Lower leg skin (tissue), 4 donors: Measurements from ENCODE around the gene SLC30A3. TPM values are rescaled to one million over a fixed set of nuclear protein-coding genes. Genes with fewer than 3 reads are reported as not detected.

Source experiments
- DNase-seq, 2 donors: peaks; one replicate each; pipeline ENCODE4 v3.0.0-alpha.2; 2019; ENCODE audit warnings: low spot score in 2 of 2
- H3K4me3 ChIP-seq: fragments of 200-600 bp; sonication (generic); 2 replicates; pipeline ENCODE4 v1.5.1; 2017; ENCODE audit warnings: mild to moderate bottlenecking, low read depth; ENCODE audit not compliant: poor library complexity, severe bottlenecking
- POLR2A ChIP-seq, 2 donors: fragments of 450-650 bp; IDR thresholded peaks; one replicate each; pipeline ENCODE4 v1.6.1; 2016 to 2017; ENCODE audit warnings: antibody characterized with exemption in 2 of 2, mild to moderate bottlenecking in 1 of 2, moderate library complexity in 1 of 2
- WGBS, 2 donors: methylation state at CpG; one replicate each; pipeline ENCODE4 v1.1.5; 2018; 5-methylcytosine and 5-hydroxymethylcytosine counted together
- intact Hi-C: fragments of 100-400 bp; cut with DNase I; formaldehyde crosslinking; loops from one replicate; pipeline ENCODE4 v1.15.0; 2023; ENCODE audit warnings: low total_unique reads
- total RNA-seq, 4 donors: library from RNA; depleted of rRNA; stranded (reverse); fragments of >200 nt; gene quantifications; one replicate each; pipeline ENCODE4 v1.1.0, GENCODE V29; 2016
- TF ChIP-seq, protein P1 (sequence below), 3 donors: fragments of 450-650 bp; IDR thresholded peaks; one replicate each; pipeline ENCODE4 v1.5.1; 2016; ENCODE audit warnings: antibody characterized with exemption in 3 of 3, mild to moderate bottlenecking in 3 of 3, moderate library complexity in 2 of 3

SLC30A3 gene
- total RNA-seq, 4 donors from 2014 or later = 0.15 TPM; not detected in 3

DNA sequence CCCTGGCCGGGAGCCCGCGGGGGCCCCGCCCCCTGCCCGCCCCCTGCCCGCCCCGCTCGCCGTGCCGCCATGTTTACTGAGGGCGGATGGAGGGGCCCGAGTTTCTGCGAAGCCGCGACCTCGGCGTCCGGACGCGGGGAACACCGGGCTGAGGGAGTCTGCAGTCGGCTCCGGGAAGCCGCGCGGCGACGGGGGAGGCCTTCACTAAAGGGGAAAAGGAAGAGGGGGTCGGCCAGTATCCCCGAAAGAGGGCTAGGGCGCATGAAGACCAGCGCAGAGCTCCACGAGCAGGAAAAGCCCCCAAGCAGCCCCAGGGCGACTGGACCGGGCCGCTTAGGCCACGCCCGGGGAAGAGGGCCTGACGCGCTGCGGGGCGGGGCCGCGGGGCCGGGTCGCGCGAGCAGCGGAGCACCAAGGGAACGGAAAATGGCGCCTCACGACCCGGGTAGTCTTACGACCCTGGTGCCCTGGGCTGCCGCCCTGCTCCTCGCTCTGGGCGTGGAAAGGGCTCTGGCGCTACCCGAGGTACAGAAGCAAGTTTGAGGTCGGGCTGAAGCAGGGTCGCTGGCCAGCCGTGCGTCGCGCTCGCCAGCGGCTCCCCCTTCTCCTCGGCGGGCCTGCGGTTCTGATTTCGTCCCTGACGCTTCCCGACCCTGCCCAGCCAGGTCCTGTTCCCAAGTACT, 50.8 kb downstream of the SLC30A3 start, which contains the start of the genes ATRAID and SLC5A6:
Gene ATRAID (plus strand): TSS at position 99 of the 683 bp plus-strand sequence. CDS start 328 bp downstream, at position 427.
Gene SLC5A6 (minus strand): TSS at position 326 of the 683 bp plus-strand sequence. CDS start 4,618 bp downstream, outside the sequence.
- TF ChIP-seq, protein P1, sequence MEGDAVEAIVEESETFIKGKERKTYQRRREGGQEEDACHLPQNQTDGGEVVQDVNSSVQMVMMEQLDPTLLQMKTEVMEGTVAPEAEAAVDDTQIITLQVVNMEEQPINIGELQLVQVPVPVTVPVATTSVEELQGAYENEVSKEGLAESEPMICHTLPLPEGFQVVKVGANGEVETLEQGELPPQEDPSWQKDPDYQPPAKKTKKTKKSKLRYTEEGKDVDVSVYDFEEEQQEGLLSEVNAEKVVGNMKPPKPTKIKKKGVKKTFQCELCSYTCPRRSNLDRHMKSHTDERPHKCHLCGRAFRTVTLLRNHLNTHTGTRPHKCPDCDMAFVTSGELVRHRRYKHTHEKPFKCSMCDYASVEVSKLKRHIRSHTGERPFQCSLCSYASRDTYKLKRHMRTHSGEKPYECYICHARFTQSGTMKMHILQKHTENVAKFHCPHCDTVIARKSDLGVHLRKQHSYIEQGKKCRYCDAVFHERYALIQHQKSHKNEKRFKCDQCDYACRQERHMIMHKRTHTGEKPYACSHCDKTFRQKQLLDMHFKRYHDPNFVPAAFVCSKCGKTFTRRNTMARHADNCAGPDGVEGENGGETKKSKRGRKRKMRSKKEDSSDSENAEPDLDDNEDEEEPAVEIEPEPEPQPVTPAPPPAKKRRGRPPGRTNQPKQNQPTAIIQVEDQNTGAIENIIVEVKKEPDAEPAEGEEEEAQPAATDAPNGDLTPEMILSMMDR (IDR thresholded peaks at IDR 0.05) = peak in 1 of 3 donors; percentile 35
- TF ChIP-seq POLR2A (IDR thresholded peaks at IDR 0.05) = peak in 1 of 2 donors; percentile 52
- peak within 1 kb of the TSS; percentile 54 for H3K4me3 ChIP-seq
- intact Hi-C loops = no loop called here
- WGBS, 2 donors = 0 to 1% methylated on average over 41 to 56 of the region's 73 CpGs
- peak; percentile 75 to 97 for DNase-seq

DNA sequence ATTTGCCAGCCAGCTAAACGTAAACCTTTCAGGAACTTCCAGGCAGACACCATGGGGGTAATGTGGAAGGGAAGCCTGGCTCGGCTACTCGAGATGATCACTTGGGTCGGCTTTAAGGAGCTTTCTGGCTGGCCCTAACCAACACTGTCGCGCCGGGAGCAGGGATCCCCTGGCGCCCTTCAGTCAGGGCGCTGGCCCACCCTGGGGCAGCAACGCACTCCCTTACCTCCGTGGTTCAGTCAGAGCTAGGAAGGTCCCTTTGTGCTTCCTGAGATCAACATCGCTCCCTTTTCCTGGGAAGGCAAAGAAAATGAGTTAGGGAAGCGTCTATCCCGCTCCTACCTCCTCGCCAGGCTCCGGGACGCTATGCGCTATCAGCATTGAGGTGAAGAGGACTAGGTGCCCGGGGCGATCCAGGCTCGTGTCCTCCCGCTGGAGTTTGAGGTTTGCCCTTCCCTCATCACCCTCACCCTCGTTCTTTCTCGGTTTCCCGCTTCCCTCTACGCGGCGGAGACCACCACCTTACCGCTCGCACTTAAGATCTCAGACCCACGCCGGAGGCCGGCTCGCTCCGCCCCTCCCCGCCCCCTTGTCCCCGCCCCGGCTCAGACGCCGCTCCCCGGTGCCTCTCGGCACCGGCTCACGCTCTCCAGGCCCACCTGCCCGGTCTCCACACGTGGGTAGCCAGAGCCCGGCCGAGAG, 51.5 kb downstream of the SLC30A3 start:
- TF ChIP-seq, protein P1 (IDR thresholded peaks at IDR 0.05) = no peak
- TF ChIP-seq POLR2A (IDR thresholded peaks at IDR 0.05) = no peak
- H3K4me3 ChIP-seq = peak overlapping the region; percentile 54
- WGBS, 2 donors = 2 to 3% methylated on average over 35 to 43 of the region's 48 CpGs
- intact Hi-C loops = no loop called here
- peak; percentile 25 to 89 for DNase-seq

DNA sequence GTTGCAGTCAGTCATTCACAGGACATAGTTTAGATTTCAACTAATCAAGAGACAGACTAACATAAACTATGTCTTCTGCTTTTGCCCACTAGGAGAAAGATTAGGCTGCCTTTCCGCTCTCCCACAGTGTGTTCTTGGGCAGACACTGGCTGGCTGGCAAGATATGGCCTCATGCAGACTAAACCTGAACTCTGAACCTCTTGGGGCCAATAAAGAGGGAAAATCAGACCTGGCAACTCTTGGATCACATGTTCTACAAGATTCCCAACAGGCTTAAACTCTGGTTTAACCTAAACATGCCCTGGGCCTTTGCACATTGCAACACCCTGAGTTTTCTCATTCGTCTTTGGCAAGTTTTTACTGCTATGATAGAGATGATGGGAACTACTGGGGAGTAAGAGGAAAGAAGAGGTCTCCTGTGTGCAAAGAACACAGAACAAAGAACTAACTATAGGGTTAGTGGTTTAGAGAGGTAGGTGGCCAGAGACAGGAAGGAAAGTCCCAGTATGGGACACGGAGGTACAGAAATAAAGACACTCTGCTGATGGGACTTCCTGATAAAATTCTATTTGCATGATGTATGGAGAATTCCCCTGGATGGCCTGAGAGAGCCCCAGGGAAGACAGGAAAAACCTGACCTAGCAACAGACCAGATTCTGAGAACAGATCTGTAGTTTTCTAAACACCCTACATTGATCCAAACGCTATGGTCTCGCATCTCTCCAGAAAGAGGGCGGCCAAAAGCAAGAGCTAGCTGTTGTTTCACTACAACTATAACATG, 53.0 kb downstream of the SLC30A3 start:
- DNase-seq = no peak
- intact Hi-C loops = no loop called here
- H3K4me3 ChIP-seq = no peak overlapping the region
- TF ChIP-seq, protein P1 (IDR thresholded peaks at IDR 0.05) = no peak
- TF ChIP-seq POLR2A (IDR thresholded peaks at IDR 0.05) = no peak
- 73 to 84% methylated on average over 6 of the region's 6 CpGs for WGBS, 2 donors

DNA sequence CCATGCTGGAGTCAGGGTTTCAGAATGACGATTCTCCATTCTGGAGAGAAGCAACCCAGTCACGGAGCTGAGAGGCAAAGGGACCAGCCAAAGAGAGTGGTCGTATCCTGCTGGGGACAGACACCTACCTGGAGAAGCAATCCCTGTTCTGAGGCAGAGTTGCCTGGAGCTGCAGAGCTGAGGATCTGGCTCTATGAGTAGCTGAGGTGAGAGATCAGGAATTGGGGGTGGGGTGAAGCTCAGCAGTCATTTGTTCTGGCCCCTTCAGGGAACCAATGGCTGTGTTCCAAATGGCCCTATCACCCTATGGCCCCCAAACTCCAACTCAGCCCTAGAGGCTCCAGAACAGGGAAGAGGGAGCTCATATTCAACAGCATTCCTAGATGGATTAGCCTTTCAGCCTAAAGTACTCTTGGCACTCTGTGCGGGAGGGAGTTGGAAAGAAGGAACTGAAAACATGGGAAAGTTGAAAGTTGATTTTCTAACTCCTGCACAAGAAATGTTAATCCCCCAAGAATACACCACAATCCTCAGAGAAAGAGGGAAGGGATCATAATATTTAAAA, 54.3 kb downstream of the SLC30A3 start:
- DNase-seq = no peak

DNA sequence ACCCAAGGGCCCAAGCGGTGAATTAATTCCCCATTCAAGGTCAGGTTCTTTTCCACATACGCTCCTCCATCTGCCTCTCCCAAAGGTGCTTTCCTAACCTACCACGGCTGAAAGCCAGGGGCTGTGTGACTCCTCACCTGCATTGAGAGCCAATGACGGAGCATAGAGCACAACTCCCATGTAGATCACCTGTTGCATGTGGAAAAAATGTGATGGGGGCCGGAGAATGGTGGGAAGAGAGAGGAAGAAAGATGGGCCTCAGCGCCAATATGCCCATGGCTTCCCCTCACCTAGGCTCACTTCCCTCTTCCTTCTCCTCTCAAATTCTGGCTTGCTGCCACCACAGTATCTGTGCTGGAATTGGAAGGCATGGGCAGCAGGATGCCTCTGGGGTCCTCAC, 56.5 kb downstream of the SLC30A3 start:
- 96 to 97% methylated on average over 6 of the region's 6 CpGs for WGBS, 2 donors
- no peak overlapping the region for H3K4me3 ChIP-seq
- intact Hi-C loops = no loop called here
- no peak for TF ChIP-seq POLR2A (IDR thresholded peaks at IDR 0.05)
- TF ChIP-seq, protein P1 (IDR thresholded peaks at IDR 0.05) = no peak
- DNase-seq = no peak

More for the DNA sequence above, 54.3 kb downstream of the SLC30A3 start:
- no peak overlapping the region for H3K4me3 ChIP-seq
- WGBS, 2 donors = 88 to 97% methylated on average over 4 of the region's 4 CpGs
- TF ChIP-seq POLR2A (IDR thresholded peaks at IDR 0.05) = no peak
- TF ChIP-seq, protein P1 (IDR thresholded peaks at IDR 0.05) = no peak
- intact Hi-C loops = no loop called here
